ENCODE measurements around the gene RHNO1.

RHNO1 gene

GRCh38 chr12:2877047-2877952, at the start of gene RHNO1, which contains the start of gene FOXM1:
Gene RHNO1, plus strand, starts transcription at chr12:2877223. Its CDS starts 8,144 bp downstream, at chr12:2885367.
Gene FOXM1, minus strand, starts transcription at chr12:2877174. Its CDS starts 2,696 bp downstream, at chr12:2874478.
- peak; percentile 76 for DNase-seq (ENCODE audit: low read depth)

GRCh38 chr12:2829275-2829674, 47.7 kb upstream of the RHNO1 start:
- DNase-seq (ENCODE audit: low read depth): no peak

- no peak for DNase-seq (ENCODE audit: low read depth)
Observed at GRCh38 chr12:2832550-2833127, 44.4 kb upstream of the RHNO1 start.

- no peak for DNase-seq (ENCODE audit: low read depth)
Observed at GRCh38 chr12:2833327-2833726, 43.7 kb upstream of the RHNO1 start.

GRCh38 chr12:2833810-2834209, 43.2 kb upstream of the RHNO1 start:
- no peak for DNase-seq (ENCODE audit: low read depth)

- no peak for DNase-seq (ENCODE audit: low read depth)
Observed at GRCh38 chr12:2834581-2835491, 42.2 kb upstream of the RHNO1 start, which contains the start of gene NRIP2. Gene NRIP2, minus strand, starts transcription at chr12:2835035. Its CDS starts 52 bp downstream, at chr12:2834983.

- DNase-seq (ENCODE audit: low read depth): no peak
Observed at GRCh38 chr12:2835691-2836403, 41.2 kb upstream of the RHNO1 start.

GRCh38 chr12:2836574-2836973, 40.4 kb upstream of the RHNO1 start:
- no peak for DNase-seq (ENCODE audit: low read depth)

- no peak for DNase-seq (ENCODE audit: low read depth)
Observed at GRCh38 chr12:2841056-2841650, 35.9 kb upstream of the RHNO1 start.

GRCh38 chr12:2842948-2843347, 34.1 kb upstream of the RHNO1 start:
- DNase-seq (ENCODE audit: low read depth): no peak

GRCh38 chr12:2844786-2845185, 32.2 kb upstream of the RHNO1 start:
- DNase-seq (ENCODE audit: low read depth): no peak

- DNase-seq (ENCODE audit: low read depth): no peak
Observed at GRCh38 chr12:2845280-2845679, 31.7 kb upstream of the RHNO1 start.

GRCh38 chr12:2851931-2852330, 25.1 kb upstream of the RHNO1 start:
- no peak for DNase-seq (ENCODE audit: low read depth)

GRCh38 chr12:2853626-2854025, 23.4 kb upstream of the RHNO1 start:
- DNase-seq (ENCODE audit: low read depth): peak; percentile 10

- DNase-seq (ENCODE audit: low read depth): no peak
Observed at GRCh38 chr12:2854669-2855453, 22.2 kb upstream of the RHNO1 start.

GRCh38 chr12:2855546-2855945, 21.5 kb upstream of the RHNO1 start:
- DNase-seq (ENCODE audit: low read depth): no peak

- no peak for DNase-seq (ENCODE audit: low read depth)
Observed at GRCh38 chr12:2856051-2856450, 21.0 kb upstream of the RHNO1 start.

GRCh38 chr12:2857021-2857431, 20.0 kb upstream of the RHNO1 start, which contains the start of gene TEX52:
Gene TEX52, minus strand, starts transcription at chr12:2857039. Its CDS starts 13 bp downstream, at chr12:2857026.
- no peak for DNase-seq (ENCODE audit: low read depth)

GRCh38 chr12:2857576-2857975, 19.4 kb upstream of the RHNO1 start:
- no peak for DNase-seq (ENCODE audit: low read depth)

- no peak for DNase-seq (ENCODE audit: low read depth)
Observed at GRCh38 chr12:2858334-2858733, 18.7 kb upstream of the RHNO1 start.
